Stimulated activated CD4-positive, alpha-beta T cell treated with anti-CD3 and anti-CD28 coated beads, Interleukin-12 subunit alpha, Interleukin-12 subunit beta, amount 100 ng/mL, for 24 hours (primary cell): ENCODE results near the gene FAM20B.

Source experiments
- DNase-seq, 2 experiments: peaks; one replicate each; pipeline ENCODE4 v3.0.0-alpha.2; 2020; ENCODE audit warnings: low read depth in 2 of 2

FAM20B gene

GRCh38 chr1:179091691-179092165 lies 66.0 kb downstream of the FAM20B start:
- no peak for DNase-seq

DNA sequence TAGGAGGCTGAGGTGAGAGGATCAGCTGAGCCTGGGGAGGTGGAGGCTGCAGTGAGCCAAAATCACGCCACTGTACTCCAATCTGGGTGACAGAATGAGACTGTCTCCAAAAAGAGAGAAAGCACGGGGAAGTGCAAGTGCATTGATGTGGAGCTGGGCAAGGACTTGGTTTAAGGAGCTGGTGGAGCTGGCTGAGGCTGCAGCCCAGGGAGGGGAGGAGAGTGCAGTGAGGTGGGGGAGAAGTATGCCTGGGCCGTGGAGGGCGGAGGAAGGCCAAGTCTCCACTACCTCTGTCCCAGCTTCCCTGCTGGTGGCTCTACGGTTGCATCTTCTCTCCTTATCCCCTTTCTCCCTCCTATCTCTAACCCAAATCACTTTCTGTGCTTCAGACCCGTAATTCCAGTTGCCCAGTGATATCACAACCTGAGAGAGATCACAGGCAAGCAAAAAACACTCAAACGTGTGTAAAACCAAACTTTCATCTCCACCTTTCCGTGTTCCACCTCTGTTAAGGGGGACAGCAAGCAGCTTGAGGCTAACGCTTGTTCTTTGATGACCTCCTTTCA lies 67.3 kb downstream of the FAM20B start:
- DNase-seq, result no peak

GRCh38 chr1:179094818-179095217 lies 69.1 kb downstream of the FAM20B start:
- no peak for DNase-seq

DNA sequence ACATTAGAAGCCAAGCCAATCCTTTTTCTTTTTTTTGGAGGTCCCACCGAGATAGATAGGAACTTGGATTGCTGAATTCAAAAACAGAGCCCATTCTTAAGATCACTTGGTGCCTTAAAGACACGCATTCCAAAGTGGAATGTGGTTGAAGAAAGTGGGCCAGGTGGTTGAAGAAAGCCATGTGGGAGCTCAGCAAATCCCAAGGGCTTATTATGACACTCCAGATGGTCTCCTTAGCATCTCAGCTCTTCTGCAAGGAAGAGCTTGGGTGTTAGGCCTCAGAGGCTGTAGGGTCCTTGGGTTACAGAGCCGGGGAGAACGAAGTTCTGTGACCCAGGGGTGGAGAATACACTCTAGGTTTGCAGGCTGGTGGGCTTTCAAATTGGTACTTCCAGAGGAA lies 69.7 kb downstream of the FAM20B start:
- no peak for DNase-seq

- DNase-seq, result no peak
Observed at GRCh38 chr1:179095924-179096323, 70.2 kb downstream of the FAM20B start.

DNA sequence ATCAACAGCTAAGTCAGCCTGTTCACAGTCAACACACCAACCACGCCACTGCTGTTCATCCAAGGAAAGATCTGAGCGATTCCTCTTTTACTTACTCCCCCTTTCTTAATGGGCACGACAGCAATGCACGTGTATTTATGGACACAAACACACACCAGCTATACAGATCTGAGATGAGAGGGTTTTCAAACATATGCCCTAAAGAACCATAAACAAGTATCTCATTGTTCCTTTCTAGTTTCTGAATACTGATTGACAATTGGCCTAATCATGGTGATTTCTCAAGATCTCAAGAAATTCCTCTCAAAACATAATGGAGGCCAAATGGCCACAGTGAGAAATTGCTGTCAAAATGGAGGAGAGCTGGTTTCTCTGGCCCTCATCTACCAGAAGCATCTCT lies 74.2 kb downstream of the FAM20B start:
- DNase-seq, result no peak

DNA sequence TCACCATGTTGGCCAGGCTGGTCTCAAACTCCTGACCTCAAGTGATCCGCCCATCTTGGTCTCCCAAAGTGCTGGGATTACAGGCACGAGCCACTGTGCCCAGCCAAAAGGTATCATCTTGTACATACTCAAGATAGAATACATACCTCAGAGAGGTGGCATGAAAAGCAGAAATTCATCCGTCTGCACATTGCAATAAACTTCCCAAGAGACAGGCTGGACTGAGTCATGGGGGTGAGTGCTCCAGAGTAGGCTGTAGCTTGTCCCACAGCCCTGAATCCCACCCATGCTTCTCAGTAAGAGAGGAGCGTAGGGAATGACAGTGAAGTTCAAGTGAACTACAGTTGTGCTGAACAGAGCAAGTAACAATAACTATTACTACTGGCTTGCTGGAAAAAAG lies 75.9 kb downstream of the FAM20B start:
- no peak for DNase-seq

GRCh38 chr1:179103999-179104398 lies 78.3 kb downstream of the FAM20B start:
- DNase-seq, result no peak

GRCh38 chr1:179104611-179105250 lies 79.0 kb downstream of the FAM20B start:
- DNase-seq, result no peak

DNA sequence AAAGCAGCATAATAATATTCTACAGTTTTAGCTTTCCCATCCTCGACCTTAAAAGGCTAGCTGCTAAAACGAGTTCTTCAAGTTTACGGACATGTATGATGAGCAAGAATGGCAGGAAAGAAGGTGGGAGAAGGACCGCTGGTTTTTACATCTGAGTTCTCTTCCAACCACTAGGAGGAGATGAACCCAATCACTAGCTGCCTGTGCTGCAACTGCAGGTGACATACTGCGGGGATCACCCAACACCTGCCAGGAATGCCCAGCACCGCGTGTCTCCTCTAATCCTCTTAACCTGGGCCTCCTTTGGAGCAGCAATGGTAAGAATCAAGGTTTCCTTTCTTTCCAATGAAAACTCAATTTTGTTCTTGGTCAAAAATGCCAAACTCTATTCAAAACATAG lies 79.7 kb downstream of the FAM20B start:
- no peak for DNase-seq

DNA sequence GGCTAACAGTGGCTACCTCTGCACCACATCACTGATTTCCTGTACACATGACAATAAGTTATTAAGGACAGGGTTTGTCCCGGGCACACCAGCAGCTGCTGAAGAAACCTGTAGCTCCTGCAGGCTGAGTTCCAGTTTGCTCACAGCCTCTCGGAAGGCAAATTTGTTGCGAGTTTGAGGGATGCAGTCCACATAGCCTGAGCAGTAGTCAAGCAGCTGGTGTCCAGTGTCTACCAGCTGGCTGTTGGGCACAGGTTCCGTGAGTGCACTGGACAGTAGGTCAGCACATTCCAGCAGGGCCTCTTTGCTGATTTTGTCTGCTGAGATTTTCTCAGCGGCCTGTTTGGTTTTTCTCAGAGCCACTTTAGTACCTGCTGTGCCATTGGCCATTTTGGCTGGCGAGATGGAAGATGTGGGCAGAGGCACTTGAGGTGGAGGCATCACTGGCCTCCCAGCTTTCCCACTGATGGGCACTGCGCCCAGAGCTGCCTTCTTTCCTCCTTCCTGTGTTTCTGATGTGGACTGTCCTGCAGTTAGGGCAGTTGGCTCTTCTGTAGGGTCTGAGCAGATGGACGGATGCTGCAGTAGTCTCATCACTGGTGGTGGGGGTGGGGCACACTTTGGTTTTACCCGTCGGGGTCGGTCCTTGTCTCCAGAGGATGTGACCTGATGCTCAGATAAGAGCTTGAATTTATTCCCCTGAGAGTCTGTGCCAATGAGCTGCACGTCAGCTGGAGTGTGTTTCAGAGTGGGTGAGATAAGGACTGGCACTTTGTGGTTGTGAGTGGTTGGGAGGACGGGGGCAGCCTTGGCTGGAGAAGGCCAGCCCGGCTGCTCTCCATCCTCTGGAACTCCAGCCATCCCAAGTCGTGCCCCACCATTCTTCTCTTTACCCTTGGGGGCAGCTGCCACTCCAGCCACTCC lies 82.3 kb downstream of the FAM20B start:
- no peak for DNase-seq

DNA sequence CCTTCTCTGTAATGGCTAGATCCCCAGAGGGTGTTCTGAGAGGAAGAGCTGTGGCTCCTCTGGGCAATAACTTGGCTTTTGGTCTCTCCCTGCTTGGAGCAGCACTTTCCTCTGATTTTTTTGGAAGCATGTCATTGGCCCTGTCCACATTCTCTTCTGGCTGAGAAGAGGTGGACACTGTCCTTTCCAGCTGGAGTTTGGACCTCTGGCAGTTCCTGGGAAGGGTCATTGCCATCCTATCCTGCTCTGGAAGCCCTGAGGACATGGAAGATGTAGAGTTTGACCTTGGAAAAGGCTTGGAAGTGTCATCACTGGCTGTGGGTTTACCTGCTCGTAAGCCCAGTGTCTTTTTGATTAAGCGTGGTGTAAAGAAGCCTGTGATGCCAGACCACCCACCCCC lies 83.0 kb downstream of the FAM20B start:
- no peak for DNase-seq

DNA sequence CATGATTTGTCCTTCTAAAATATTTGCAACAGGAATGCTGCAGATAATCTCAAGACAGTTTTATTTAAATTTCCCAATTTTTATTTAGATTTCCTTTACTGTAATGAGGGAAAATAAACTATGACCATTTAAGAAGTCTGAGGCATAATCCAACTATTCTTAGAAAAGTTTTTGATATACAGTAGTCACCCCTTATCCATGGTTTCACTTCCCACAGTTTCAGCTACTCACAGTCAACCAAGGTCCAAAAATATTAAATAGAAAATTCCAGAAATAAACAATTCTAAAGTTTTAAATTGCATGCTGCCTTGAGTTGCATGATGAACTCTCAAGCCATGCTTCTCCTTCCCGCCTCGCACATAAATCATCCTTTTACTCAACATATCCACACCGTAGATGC lies 89.5 kb downstream of the FAM20B start:
- no peak for DNase-seq

- DNase-seq, result no peak
Observed at GRCh38 chr1:179119513-179119912, 93.8 kb downstream of the FAM20B start.

GRCh38 chr1:179120736-179121135 lies 95.0 kb downstream of the FAM20B start:
- no peak for DNase-seq

GRCh38 chr1:179121159-179121938 lies 95.7 kb downstream of the FAM20B start:
- peak in 1 of 2 experiments; percentile 18 for DNase-seq

DNA sequence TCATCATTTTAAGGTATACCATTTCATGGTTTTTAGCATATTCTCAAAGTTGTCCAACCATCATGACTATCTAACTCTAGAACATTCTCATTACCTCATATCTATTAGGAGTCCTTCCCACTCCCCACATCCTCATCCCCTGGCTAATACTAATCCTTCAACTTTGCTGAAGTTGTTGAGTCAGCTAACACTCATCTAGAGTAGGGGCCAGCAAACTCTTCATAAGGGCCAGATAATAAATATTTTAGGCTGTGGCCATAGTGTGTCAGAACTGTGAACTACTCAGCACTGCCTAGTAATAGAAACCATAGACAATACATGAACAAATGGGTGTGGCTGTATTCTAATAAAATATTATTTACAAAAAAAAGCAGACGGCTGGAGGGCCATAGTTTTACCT lies 99.2 kb downstream of the FAM20B start:
- DNase-seq, result no peak
